ENCODE results near the gene WWOX.

DNA sequence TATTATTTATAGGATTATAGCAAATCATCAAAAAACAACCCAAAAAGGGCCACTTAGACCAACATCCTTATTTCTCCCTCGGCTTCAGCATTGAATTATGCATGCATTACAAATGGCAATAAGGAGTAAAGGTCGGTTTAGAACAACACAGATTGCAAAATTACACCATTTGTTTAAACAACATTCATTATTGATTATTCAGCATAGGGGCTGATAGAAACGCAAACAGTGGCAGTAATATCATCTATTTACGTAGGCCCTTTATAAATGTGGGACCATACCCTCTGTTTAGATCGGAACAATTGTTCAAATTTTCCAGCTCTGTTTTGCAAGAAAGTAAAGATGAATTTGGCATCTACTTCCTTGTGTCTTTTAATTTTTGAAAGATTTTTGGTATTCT, 153.3 kb downstream of the WWOX start:
- TF ChIP-seq POLR2A (IDR thresholded peaks at IDR 0.05; ENCODE audit: low read length) (no peak), GATA1 (IDR thresholded peaks at IDR 0.05; ENCODE audit: low read depth, low read length) (no peak)
